NOMO-1 treated with DMSO at 0.1 percent for 48 hours (cell line): ENCODE measurements around the gene CASD1.

Experiments used
- DNase-seq: peaks from one replicate; lab custom pipeline; 2025; ENCODE audit not compliant: unreplicated experiment; lab: John Stamatoyannopoulos, UW

Gene CASD1

DNA sequence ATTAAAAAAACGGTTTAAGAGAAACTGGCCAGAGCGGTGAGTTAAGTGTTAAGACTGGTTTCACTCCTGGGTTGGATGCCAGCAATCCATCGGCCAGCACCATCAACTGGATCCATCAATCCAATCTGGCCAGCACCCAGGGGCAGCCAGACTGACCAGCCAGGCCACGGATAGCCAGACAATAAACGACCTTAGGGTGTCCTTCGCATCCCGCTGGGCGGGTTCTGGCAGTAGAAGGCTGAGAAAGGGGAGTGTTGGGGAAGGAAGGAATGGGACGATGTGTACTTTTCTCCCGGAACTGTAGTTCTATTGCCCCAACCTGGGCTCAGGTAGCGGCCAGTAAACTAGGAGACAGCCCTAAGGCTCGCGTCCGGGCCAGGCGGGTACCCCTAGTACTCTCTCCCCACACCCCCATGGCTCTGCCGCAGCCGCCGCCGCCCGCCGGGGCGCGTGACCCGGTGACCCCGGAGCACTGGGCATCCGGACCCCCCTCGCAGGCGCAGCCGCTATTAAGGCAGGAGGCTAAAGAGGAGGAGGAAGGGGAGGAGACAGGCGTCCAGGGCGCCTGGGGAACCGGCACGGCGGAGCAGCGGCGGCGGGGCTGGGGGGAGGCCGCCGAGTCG is at the start of gene CASD1:
TSS of gene CASD1 (plus strand) at position 546 of the 623 bp plus-strand sequence. CDS start 276 bp downstream, outside the sequence.
- peak; percentile 81 for DNase-seq

DNA sequence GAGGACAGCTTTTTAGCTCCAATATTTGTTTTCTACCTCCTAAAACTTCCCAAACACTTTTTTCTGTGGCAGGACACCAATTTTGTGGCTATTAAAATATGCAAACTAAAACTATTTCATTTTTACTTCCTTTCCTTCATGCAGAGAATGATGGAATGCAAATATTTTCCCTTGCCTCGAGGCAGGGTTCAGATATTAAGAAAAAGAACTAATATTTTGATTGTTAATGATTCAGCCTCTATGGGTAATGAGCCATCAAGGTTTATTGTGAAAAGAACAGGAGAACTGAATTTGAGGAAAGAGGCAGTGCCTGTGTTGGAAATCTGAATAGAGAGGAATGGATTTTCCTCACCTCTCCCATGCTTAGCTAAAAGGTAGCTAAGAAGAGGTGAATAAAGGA is 43.1 kb upstream of the CASD1 start:
- no peak for DNase-seq

DNA sequence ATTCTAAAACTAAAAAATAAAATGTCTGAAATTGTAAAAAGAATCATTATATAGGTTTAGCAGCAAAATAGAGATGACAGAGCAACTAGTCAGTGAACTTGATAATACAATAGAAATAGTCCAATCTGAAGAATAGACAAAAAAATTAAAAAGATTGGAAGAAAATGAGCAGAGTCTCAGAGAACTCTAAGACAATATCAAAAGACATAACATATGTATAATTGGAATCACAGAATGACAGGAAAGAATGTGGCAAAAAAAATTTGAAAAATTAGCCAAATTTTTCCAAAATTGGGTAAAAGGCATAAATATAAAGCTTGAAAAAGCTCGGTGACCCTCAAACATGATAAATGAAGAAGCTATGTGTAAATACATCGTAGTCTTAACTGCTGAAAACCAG is 38.0 kb upstream of the CASD1 start:
- DNase-seq: no peak

DNA sequence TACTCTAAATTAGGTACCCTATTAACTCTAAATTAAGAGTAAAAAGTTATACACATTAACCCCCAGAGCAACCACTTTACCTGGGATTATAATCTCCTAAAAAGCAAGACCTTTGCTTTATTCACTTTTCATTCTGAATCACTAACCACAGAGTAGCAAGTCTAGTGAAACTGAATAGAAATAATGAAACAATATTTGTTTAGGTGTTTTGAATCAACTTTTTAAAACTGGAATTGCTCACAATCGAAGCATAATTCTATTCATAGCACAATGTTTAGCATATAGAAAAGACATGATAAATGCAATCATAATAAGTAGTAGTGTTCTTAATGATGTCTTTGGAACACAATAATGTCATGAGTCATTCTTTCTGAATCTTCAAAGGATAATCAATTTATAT is 37.0 kb upstream of the CASD1 start:
- no peak for DNase-seq

DNA sequence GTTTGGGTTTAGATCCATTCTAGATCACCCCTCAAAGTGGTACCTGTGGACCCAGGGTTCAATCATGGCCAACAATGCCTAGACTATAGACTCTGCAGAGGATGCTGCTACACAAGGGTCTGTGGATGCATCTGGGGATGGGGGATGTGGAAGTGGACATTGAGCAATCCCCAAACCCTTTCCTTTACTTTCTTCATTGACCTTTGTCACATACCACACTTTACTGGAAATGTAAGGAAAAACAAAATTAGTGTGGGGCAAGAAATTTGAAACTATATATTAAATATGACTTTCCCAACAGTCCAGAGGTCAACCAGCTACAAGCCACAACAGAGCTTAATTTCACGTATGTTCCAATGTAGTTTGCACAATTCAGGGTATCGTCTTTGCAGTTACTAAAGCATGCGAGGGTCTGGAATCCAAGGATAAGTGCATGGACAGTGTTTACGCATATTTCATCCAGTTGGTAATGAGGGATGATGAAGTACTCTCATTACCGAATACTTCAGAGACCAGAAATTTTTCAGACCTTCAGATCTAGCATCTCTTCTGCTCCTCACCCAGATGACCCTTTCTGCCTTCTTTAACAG is 33.3 kb upstream of the CASD1 start:
- no peak for DNase-seq

DNA sequence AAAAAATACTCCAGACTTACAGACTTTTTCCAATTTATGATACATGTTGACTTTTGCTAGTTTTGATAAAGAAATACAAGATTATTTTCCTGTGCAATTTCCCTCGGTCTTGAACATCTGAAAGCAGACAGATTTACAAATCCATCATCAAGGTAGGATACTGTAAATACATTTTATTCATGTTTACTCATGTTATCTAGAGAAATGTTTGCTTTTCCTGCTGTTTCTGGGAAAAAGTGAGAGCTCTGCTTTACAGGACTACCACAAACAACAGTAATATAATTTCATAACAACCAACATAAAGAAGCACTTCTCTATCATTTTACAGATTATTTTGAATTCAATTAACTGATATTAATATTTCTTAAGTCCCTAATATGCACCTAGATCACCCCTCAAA is 31.7 kb upstream of the CASD1 start:
- DNase-seq: no peak

DNA sequence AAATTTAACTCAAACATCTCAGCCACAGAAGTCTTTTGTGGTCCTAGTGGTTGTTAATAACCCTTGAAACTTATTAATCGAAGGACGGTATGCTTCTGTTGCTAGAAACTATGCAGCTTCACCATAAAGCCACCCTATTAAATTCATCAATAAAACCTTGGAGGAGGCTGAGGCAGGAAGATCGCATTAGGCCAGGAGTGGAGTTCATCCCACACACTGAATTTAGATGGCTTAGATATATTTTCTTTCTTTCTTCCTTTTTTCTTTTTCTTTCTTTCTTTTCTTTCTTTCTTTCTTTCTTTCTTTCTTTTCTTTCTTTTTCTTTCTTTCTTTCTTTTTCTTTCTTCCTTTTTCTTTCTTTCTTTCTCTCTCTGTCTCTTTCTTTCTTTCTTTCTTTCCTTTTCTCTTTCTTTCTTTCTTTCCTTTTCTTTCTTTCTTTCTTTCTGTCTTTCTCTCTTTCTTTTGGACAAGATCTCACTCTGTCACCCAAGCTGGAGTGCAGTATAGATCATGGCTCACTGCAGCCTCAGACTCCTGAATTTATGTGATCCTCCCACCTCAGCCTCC is 30.9 kb upstream of the CASD1 start:
- no peak for DNase-seq

DNA sequence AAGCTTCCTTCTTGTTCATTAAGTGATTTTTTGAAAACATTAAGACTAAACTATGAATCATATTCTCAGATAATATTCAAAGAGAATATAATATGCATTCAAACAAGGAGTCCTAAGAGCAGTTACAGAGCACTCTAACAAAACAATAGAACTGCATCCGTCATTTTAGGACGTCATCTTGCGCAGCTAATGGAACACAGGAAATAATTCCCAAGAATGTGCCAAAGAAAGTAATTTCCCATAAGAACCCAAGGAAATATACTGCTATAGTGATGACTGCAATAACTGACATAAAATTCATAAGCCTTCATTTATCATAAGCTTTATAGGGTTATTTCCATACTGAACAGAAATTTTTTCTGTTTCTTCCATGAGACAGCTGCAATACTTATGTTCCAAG is 28.3 kb upstream of the CASD1 start:
- DNase-seq: no peak

DNA sequence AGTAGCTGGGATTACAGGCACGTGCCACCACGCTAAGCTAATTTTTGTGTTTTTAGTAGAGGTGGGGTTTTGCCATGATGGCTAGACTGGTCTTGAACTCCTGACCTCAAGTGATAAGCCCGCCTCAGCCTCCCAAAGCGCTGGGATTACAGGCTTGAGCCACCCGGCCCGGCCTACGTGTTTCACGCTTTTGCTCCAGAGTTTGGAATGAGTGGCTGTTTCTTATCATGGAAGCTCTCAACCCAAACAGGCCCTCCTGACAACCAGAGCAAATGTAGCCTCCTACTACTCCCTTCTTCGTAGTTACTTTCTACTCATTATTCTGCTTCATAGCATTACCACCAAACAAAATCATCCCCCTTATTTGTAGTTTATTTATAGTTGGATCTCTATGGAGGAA is 26.8 kb upstream of the CASD1 start:
- DNase-seq: no peak

DNA sequence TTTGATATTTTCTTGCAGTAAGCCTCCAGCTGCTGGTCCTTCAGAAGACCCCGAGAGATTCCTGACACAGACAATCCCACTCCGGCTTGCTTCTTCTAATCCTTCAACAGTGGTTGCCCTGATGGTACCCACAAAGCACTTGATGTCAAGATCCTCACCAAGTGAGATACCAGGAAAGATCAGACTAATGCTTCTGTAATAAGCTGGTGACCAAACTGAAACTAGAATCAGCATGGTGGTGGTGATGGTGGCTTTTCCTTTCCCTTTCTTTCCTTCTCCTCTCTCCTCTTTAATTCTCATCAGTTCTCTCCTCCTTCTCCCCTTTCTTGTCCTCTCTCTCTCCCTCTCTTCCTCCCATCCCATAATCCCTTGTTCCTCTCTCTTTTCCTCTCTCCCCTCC is 25.8 kb upstream of the CASD1 start:
- no peak for DNase-seq

DNA sequence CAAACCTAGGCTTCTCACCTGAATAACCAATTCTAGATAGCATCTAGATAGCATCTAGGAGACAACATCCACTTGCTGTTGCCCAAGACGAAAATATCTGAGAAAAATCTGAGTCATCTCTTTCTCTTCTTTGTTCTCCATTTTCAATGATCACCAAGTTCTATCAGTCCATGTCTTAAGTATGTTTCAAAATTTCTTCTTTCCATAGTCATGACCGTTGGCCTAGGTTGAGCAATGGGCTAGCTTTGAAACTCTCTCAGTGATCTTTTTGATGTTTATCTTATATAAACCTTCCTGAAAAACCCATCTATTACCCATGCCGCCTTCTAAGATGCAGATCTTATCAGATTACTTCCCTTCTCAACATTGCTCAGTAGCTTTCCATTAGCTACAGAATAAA is 23.4 kb upstream of the CASD1 start:
- DNase-seq: peak; percentile 57

DNA sequence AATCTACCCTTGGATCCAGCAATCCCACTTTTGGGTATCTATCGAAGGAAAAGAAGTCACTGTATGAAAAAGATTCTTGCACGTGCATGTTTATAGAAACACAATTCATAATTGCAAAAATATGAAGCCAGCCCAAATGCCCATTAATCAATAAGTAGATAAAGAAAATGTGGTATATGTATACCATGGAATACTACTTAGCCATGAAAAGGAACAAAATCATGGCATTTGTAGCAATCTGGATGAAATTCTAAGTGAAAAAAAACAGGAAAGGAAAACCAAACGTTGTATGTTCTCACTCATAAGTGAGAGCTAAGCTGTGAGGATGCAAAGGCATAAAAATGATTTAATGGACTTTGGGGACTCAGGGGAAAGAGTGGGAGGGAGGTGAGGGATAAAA is 18.2 kb upstream of the CASD1 start:
- DNase-seq: no peak

DNA sequence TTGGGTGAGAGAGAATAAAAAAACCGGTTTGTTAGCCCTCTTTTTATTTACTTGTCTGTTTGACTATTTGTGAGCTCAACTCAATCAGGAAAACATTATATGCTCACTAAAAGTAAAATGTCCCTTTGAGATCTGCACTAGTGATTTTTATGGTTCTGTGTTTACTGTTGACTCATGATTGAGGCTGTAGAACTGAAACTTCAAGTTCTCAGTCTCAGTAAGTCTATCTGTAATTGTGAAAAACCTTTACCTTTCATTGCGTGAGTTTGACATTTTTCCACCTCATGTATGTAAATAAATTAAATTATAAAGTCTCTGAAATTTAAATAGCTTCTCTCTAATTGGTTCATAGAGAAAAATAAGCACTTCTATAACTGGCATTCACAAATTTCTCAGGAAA is 17.0 kb upstream of the CASD1 start:
- no peak for DNase-seq

DNA sequence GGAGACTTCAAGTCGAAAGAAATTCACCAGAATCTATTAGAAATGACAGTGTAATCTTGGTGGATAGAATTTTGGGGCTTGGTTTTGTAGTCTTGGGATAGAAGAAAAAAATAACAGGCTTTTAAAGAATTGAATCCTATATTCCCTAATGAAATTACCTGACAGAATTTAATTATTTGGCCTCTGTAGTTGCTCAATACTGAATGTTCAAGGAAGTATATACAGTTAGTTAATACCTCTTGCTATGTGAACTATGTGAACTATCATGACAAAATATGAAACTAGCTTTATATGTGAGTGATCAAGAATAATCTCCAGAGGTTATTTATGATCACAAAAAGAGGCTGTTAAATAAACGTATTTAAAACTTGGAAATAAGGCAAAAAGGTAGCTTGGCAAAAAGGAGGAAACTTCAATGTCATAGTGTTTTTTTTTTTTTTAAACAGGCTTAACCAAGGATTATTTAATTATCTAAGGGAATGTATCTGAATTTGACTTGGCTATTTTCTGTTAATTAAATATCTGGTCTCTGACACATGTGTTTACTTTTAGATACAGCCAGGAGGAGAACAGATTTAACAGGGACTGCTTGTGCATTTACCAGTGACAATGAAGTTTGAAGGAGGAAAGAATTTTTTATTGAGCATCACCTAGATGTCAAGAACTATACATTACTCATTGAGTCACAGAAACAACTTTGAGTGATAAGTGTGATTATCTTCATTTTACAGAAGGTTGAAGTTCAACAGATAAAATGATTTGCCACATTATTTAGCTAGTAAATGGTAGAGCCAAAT is 11.5 kb upstream of the CASD1 start:
- no peak for DNase-seq

DNA sequence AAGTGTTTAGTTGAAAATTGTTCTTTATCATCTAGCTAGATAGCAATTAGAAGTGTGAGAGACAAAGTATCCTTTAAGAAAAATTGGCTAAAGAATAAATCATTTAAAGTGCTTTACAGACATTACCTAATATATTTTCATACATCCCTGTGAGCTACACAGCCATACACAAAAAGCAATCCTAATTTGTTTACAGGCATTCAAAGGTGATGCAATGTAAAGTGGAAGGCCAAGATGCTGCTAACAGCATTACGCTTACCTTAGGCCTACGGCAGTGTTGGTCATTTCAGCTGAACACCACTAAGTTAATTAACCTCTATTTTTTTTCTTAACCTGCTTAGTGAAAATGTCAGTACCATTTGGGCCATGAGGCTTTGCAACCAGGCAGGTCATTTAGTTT is 10.7 kb upstream of the CASD1 start:
- DNase-seq: no peak

DNA sequence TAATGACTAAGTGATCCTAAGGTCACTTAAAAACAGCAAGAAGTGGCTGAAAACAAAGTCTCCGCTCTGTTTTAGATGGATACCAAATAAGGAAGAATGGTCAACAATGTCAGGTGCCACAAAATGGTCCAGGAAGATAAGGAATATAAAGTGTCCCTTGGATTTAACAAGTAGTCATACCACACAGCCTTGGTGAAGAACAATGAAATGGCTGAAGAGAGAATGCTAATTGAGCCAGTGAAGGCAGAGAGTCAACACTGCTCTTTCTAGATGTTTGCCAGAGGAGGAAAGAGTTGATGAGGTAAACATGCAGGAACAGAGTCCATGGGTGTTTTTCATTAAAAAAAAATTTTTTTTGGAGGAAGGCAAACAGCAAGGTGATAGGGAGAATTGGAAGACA is 2.1 kb upstream of the CASD1 start:
- DNase-seq: no peak

DNA sequence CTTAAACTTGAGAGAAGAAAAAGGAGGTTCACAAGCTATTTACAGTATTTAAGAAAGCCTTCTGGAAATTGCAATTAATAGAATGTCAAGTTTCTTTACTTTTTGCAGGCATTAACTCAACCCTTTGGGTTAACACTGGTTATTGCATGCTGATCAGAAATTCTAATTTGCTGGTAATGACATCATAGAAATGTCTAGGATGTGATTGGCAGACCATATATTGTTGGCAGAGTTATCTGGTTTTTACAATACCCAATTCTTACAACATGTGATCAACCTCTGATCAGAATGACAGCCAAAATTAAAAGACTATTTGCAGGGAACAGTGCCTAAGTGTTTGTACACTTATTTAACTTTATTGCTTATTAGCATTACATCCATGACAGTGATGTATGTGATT is 1.6 kb upstream of the CASD1 start:
- DNase-seq: no peak

DNA sequence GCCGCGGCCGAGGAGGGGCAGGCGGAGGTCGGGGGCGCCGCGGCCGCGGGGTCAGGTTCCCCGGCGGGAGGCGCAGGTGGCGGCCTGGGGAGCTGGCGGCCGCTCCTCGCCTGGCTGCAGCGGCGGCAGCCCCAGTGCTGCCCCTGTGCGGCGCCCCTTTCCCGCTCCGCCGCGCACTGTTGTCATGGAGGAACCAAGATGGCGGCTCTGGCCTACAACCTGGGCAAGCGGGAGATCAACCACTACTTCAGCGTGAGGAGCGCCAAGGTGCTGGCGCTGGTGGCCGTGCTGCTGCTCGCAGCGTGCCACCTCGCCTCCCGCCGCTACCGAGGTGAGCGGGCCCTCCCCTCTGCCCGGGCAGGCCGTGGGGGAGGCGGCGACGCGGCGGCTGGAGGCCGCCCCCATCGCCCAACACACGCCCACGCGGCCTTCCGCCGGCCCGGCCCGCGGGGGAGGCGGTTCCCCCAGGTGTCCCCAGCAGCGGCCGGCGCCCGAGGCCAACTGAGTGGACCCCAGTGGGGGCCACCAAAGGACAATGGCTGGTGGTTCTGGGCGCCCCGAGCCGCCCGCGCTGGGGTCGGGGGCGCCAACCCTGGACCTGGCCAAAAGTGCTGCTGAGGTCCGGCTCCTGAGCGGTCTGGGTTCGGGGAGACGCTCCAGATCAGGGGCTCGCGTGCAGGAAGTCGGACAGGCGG is 425 bp downstream of the CASD1 start:
- peak; percentile 85 for DNase-seq

DNA sequence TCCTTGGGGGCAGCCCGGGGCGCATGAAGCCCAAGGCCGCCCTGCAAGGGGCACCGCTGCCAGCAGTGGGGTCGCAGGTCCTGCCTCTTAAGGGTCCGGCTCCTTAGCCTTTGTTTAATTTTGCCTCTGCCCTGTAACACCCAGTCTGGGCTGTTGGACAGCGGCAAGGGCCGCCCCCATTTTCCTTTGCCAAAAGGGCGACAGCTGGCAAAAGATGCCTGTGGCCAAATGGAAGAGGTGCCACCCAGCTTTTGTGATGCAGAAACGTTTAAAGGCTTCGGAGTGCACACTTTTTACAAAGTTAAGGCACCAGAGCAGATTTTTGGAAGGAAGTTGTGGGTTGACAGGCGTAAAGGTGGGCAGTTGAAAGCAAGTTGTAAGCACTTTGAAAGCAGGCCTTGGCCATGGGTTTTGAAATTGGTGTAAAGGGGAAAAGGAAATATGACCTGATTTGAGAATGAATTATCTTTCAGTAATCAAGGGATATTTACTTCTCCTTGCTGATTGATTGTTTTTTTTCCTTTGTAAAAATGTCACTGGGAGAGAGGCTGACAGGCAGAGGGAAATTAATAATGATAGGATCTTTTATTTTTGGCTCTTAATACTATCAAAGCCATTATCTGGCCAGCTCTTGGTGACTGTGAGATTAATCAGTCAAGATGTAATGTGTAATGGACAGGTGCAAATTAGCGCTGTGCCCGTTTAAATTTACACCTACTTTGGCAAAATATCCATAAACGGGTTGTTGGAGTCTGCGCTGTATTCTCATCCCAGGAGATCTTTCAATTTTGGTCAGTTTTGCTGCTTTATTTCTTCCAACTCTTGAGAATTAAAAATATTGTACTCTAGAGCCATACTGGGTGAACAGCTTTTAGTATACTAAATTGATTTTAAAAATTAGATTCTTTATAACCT is 1.2 kb downstream of the CASD1 start:
- peak; percentile 62 for DNase-seq

DNA sequence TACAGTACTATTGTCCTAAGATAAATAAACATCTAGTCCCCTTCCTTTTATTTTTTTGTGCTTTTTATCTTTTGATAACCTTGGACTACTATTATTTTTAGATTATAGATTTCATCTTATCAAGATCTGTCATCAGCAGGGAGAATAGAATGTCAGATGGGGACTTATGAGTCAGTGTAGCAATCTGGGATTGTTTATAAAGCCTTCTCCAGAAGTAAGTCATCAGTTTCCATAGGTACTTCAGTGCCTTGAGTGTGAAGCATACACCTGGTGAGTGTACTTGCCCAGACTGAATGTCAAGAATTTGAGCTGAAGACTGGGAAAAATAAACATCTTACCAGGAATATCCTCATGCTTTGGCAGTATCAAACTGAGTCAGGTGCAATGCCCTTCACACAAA is 2.1 kb downstream of the CASD1 start:
- DNase-seq: no peak
